NK-92 (cell line): Measurements from ENCODE around the gene MT1M.
"Not testable (repeated sequence)": the region's sequence is repeated elsewhere in the genome, so short reads cannot be mapped to it uniquely, and the experiment has no call there.

Source experiments
- DNase-seq: peaks from one replicate; lab custom pipeline; 2025; ENCODE audit not compliant: unreplicated experiment; lab: John Stamatoyannopoulos, UW

The MT1M gene

DNA sequence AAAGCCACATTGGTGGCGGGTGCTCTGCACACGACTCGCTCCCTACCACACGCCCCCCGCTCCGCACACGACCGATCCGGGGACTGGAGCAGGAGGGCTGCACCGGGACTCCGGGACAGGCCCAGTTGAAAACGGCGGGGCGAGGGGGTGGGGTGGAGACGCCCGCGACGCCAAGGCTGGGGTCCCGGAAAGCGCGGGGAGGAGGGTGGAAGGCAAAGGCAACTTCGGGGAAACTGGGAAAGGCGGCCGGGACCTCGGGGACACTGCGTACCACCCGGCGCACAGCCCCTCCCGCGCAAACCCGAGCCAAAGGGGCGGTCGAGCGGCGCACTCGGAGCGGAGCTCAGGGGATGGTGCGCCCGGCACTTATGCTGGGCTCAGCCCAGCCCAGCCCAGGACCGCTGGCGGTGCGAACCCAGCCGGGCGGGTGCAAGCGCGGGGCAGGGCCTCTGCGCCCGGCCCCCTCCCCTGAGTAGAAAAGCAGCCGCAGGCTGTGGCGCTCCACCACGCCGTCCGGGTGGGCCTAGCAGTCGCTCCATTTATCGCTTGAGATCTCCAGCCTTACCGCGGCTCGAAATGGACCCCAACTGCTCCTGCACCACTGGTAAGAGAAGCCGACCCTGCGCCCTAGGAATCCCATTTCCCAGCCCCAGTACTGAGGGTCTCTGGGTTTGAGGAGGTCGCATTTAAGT lies at the start of gene MT1M:
Gene MT1M, plus strand, starts transcription at position 504 of the 692 bp plus-strand sequence. Its CDS starts 73 bp downstream, at position 577.
- DNase-seq: no peak

- DNase-seq: not testable (repeated sequence)
Observed at GRCh38 chr16:56582911-56583310, 49.5 kb upstream of the MT1M start.

DNA sequence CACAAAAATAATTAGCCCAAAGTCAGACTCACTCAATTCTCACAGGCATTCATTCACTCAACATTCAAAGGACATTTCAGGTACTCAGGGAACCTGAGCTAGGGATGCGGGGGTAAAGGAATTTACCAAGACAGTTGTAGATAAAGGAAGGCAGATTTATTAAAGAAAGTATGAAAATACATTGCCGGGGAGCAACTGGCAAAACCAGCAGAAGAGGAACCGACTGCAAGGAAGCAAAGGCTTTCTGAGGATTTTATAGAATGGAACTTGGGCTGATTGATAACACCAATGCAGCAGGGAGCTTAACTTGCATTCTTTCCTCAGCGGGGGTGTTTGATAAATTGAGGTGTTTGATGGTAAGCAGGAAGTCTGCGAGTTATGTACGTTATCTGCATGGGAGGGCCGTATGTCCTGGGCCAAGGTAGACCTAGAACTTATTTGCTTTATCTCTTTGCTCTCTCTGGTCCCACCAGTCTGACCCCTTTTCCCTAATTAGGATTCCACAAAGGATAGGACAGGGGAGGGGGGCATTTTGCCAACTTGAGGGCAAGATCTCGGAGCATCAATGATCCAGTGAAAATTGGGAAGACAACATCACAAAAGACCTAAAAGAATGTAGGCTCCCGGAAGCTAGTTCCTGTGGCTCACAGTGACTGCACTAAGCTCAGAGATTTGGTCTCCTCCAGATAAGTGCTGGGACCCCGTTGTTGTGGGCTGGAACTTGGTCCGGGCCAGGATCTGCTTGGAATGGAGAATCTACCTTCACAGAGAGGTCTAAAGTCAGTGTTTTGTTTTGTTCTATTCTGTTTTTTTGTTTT lies 48.9 kb upstream of the MT1M start:
- DNase-seq: no peak

DNA sequence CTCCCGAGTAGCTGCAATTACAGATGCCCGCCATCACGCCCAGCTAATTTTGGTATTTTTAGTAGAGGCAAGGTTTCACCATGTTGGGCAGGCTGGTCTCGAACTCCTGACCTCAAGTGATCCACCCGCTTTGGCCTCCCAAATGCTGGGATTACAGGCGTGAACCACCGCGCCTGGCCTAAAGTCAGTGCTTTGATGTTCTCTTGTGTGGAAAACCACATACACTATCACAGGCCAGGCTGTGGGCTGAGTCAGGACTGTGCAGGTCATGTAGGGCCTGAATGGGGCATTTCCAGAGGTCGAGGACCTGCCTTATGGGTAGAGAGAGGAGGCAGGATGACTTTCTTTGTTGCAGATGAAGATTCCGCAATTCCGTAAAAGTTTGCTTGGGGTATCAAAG lies 48.2 kb upstream of the MT1M start:
- DNase-seq: no peak

DNA sequence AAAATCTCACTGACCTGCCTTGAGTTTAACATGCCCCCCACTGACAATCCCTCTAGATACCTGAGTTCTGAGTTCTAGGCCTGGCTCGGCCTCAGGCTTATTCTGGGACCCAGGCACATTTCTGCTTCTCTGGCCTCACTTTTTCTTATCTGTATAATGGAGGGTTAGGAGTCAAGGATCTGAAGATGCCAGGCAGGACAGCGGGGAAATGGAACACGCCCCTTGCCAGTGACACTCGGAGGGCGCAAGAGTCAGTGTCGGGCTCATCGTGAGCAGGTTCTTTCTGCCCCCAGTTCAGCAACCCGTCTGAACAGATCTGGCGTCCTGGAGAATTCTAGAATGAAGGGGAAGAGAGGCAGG lies 43.7 kb upstream of the MT1M start:
- DNase-seq: no peak

GRCh38 chr16:56589141-56590039 lies 43.1 kb upstream of the MT1M start, which contains the start of gene MT3:
TSS of gene MT3 (plus strand) at chr16:56589528. CDS start at chr16:56589591, 63 bp downstream.
- no peak for DNase-seq

GRCh38 chr16:56591377-56592060 lies 40.9 kb upstream of the MT1M start:
- no peak for DNase-seq

DNA sequence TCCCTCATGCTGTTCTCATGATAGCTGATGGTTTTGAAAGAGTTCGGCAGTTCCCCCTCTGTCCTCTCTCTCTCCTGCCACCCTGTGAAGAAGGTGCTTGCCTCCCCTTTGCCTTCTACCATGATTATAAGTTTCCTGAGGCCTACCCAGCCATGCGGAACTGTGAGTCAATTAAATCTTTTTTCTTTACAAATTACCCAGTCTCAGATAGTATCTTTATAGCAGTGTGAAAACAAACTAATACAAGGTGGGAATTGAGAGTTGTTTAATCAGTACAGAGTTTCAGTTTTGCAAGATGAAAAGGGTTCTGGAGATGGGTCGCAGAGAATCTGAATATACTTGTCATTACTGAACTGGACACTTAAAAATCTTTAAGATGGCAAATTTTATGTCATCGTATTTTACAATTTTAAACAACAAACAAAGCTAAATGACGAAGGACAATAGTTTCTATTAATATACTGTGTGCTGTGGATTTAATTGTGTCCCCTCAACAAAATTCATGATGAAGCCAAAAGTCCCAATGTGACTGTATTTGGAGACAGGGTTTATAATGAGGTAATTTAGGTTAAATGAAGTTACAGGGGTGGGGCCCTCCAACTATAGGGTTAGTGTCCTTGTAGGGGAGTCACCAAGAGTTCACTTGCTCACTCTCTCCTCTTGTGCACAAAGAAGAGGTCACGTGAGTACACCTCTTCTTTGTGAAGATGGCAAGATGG lies 38.7 kb upstream of the MT1M start:
- no peak for DNase-seq

DNA sequence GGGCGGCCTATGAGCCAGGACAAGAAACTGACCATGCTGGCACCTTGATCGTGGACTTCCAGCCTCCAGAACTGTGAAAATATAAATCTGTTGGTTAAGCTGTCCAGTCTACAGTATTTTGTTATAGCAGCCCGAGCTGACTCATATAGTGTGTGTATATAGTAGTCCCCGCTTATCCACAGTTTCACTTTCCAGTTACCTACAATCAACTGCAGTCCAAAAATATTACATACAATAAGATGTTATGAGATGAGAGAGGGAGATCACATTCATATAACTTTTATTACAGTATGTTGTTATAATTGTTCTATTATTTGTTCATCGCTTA lies 38.2 kb upstream of the MT1M start:
- no peak for DNase-seq

DNA sequence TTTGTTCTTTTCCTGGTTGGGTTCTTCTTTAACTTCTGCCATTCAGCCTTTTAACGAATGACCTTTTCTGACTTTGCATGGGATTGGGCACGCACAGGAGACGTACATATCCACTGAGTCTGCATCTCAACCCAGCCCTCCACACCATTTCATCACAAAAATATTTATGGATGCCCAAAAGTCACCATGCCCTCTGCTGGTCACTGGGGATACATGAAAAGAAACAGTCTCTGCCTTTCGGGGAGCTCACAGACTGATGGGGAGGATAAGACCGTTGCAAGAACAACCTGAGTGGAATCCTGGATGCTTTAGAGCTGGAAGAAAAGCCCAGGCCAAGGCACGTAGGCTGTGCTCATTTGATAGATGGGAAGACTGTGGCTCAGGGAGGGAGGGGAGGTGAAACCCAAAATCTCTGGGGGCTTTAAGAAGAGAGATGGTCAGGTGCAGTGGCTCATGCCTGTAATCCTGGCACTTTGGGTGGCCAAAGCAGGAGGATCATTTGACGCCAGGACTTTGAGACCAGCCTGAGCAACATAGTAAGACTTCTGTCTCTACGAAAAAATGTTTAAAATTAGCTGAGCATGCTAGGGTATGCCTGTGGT lies 32.0 kb upstream of the MT1M start:
- no peak for DNase-seq

DNA sequence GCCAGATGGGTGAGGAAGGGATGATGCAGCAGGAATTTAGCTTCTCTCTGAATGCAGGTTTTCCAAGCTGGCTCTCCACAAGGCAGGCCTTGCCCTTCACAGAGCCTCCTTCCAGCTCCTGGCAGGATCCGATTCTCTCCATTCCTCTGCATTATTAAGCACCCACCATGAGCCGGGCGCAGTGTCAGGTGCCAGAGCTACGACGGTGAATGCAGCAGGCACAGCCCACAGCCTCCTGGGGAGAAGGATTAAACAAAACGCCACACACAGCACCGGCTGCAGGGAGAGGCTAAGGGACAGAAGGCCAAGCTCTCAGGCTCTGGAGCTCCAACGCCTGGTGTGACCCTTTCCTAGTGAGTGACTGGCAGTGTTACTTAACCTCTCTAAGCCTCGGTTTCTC lies 31.1 kb upstream of the MT1M start:
- DNase-seq: no peak

DNA sequence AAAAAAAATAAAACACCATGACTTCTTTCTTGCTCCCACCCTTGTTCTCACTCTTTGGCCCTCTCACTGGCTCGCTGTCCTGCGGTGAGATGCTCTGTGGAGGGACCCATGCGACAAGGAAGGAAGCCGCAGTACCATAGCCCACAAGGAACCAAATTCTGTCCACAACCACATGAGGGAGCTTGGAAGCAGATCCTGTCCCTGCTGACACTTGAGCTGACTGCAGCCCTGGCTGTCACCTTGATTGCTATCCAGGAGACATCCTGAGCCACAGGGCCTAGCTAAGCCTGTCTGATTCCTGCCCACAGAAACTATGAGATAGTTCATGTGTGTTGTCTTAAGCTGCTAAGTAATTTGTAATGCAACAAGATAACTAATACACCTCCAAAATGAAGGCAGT lies 28.9 kb upstream of the MT1M start:
- no peak for DNase-seq

DNA sequence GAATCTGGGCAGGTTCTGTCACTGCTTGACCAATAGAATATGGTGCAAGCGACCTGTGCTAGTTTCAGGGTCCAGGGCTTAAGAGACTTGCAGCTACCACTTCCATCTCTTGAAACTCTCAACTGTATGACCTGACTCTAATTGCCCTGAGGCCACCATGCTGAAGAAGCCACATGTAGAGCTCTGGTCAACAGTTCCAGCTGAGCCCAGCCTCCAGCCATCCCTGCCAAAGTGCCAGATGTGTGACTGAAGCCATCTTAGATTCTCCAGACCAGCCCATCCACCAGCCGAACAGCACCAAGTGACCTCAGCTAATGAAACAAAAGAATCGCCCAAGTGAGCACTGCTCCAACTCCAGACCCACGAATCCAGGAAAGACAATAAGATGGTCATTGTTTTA lies 27.5 kb upstream of the MT1M start:
- DNase-seq: no peak

GRCh38 chr16:56605475-56605874 lies 27.0 kb upstream of the MT1M start:
- DNase-seq: no peak

DNA sequence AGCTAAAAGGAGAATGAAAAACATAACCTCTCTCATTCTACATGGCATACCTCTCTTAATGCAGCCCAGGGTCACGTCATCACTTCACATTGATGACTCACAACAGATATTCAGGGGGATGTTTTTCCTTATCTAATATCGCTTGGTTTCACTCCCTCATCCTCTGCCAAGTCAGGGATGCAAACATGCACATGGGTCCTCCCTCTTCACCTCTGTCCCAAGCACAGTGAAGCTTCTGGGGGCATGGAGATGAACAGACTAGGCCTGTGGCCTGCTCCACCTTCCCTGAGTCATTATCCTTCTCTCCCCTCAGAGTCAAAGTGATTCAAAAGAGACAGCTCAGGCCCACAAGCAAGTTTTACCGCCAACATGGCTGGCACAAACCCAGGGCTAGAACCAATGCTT lies 26.4 kb upstream of the MT1M start:
- DNase-seq: no peak

- DNase-seq: no peak
Observed at GRCh38 chr16:56606476-56607108, 25.9 kb upstream of the MT1M start.

- DNase-seq: no peak
Observed at GRCh38 chr16:56607109-56607618, 25.3 kb upstream of the MT1M start.

DNA sequence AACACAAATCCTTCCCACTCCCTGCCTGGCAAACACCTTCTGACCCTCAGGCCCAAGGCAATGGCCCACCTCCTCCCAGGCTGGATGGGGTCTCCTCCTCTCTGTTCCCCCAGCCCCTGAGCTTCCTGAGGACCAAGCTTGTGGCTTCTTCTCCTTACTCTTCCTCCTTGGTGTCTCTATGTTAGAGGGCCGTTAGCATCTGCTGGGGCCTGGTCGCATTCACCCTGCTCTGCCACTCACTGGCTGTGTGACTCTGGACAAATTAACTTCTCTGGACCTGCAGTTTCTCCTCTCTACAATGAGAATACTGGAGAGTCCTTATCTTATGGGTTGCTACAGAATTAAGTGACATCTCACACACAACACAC lies 24.8 kb upstream of the MT1M start:
- DNase-seq: no peak
